H9 (cell line): ENCODE measurements around the gene TGOLN2. TPM values are rescaled to one million over a fixed set of nuclear protein-coding genes. Genes with fewer than 3 reads are reported as not detected.

Source experiments
- DNase-seq: peaks from one replicate; pipeline ENCODE4 v3.0.0-alpha.2; 2017
- H2AFZ ChIP-seq: one replicate; pipeline ENCODE4 v1.6.1; 2013; ENCODE audit warnings: mild to moderate bottlenecking, low read length, control low read depth, moderate library complexity
- H2AK5ac ChIP-seq: 2 replicates; pipeline ENCODE4 v1.6.1; 2013; ENCODE audit warnings: low read length, control low read depth, mixed read lengths; ENCODE audit not compliant: insufficient read length
- H2BK120ac ChIP-seq: one replicate; pipeline ENCODE4 v1.6.1; 2013; ENCODE audit warnings: low read depth, mild to moderate bottlenecking, low read length, control low read depth, inconsistent platforms; ENCODE audit not compliant: poor library complexity, severe bottlenecking
- H2BK12ac ChIP-seq: 2 replicates; pipeline ENCODE4 v1.6.1; 2013; ENCODE audit warnings: low read length, control low read depth, mixed read lengths, low read depth; ENCODE audit not compliant: insufficient read length
- H2BK15ac ChIP-seq: 2 replicates; pipeline ENCODE4 v1.6.1; 2013; ENCODE audit warnings: low read depth, low read length, control low read depth
- H2BK20ac ChIP-seq: one replicate; pipeline ENCODE4 v1.6.1; 2013; ENCODE audit warnings: low read depth, mild to moderate bottlenecking, low read length, control low read depth, inconsistent platforms; ENCODE audit not compliant: poor library complexity, severe bottlenecking
- H2BK5ac ChIP-seq: 2 replicates; pipeline ENCODE4 v1.6.1; 2013; ENCODE audit warnings: low read length, control low read depth, mixed read lengths; ENCODE audit not compliant: insufficient read length
- H3K14ac ChIP-seq: 2 replicates; pipeline ENCODE4 v1.6.1; 2013; ENCODE audit warnings: low read length, control low read depth; ENCODE audit not compliant: insufficient read depth
- H3K18ac ChIP-seq: 2 replicates; pipeline ENCODE4 v1.6.1; 2013; ENCODE audit warnings: low read depth, mild to moderate bottlenecking, mixed read lengths, low read length, control low read depth; ENCODE audit not compliant: insufficient read length
- H3K23ac ChIP-seq: 2 replicates; pipeline ENCODE4 v1.6.1; 2013; ENCODE audit warnings: low read length, control low read depth, mixed read lengths, low read depth; ENCODE audit not compliant: insufficient read length
- H3K23me2 ChIP-seq: 2 replicates; pipeline ENCODE4 v1.6.1; 2013; ENCODE audit warnings: low read depth, mild to moderate bottlenecking, mixed read lengths, low read length, control low read depth; ENCODE audit not compliant: insufficient read length, poor library complexity, severe bottlenecking
- H3K27ac ChIP-seq: 2 replicates; pipeline ENCODE4 v1.5.1; 2013; ENCODE audit warnings: low read length, control low read depth, mixed read lengths, low read depth; ENCODE audit not compliant: insufficient read length
- H3K27me3 ChIP-seq: 2 replicates; pipeline ENCODE4 v1.6.1; 2013; ENCODE audit warnings: low read length, control low read depth, inconsistent platforms; ENCODE audit not compliant: insufficient read depth
- H3K4ac ChIP-seq: 2 replicates; pipeline ENCODE4 v1.6.1; 2013; ENCODE audit warnings: low read depth, mild to moderate bottlenecking, control low read depth, inconsistent platforms, low read length, moderate library complexity
- H3K4me1 ChIP-seq: 2 replicates; pipeline ENCODE4 v1.6.1; 2013; ENCODE audit warnings: low read length, control low read depth, inconsistent platforms; ENCODE audit not compliant: insufficient read depth
- H3K4me2 ChIP-seq: 2 replicates; pipeline ENCODE4 v1.6.1; 2013; ENCODE audit warnings: low read length, control low read depth, mixed read lengths; ENCODE audit not compliant: insufficient read length, insufficient read depth
- H3K56ac ChIP-seq: 2 replicates; pipeline ENCODE4 v1.6.1; 2013; ENCODE audit warnings: low read depth, mild to moderate bottlenecking, mixed read lengths, low read length, control low read depth; ENCODE audit not compliant: insufficient read length
- H3K79me1 ChIP-seq: 2 replicates; pipeline ENCODE4 v1.6.1; 2013; ENCODE audit warnings: low read depth, mild to moderate bottlenecking, moderate library complexity, low read length, control low read depth, inconsistent platforms; ENCODE audit not compliant: insufficient read depth, poor library complexity, severe bottlenecking
- H3K79me2 ChIP-seq: 2 replicates; pipeline ENCODE4 v1.6.1; 2013; ENCODE audit warnings: low read length, control low read depth, inconsistent platforms; ENCODE audit not compliant: insufficient read depth
- H3K9ac ChIP-seq: 2 replicates; pipeline ENCODE4 v1.6.1; 2013; ENCODE audit warnings: low read length, control low read depth, mixed read lengths; ENCODE audit not compliant: insufficient read length; ENCODE audit errors: extremely low read depth
- H3K9me3 ChIP-seq: one replicate; pipeline ENCODE4 v1.6.1; 2013; ENCODE audit warnings: low read depth, low read length, inconsistent platforms; ENCODE audit not compliant: control insufficient read depth
- H3T11ph ChIP-seq: one replicate; pipeline ENCODE4 v1.6.1; 2013; ENCODE audit warnings: mild to moderate bottlenecking, low read length, control low read depth, inconsistent platforms
- H4K20me1 ChIP-seq: one replicate; pipeline ENCODE4 v1.6.1; 2013; ENCODE audit not compliant: control insufficient read depth, insufficient read length, insufficient read depth
- H4K5ac ChIP-seq: 2 replicates; pipeline ENCODE4 v1.6.1; 2013; ENCODE audit warnings: low read depth, mild to moderate bottlenecking, mixed read lengths, low read length, control low read depth; ENCODE audit not compliant: insufficient read length
- H4K8ac ChIP-seq: replicated peaks from 2 replicates; pipeline ENCODE4 v1.6.1; 2013; ENCODE audit warnings: low read length, control low read depth, mixed read lengths, low read depth; ENCODE audit not compliant: insufficient read length
- H4K91ac ChIP-seq: 2 replicates; pipeline ENCODE4 v1.6.1; 2013; ENCODE audit warnings: low read depth, mild to moderate bottlenecking, moderate library complexity, mixed read lengths, low read length, control low read depth; ENCODE audit not compliant: insufficient read length
- H3K27ac Mint-ChIP-seq, 3 experiments: 2 replicates in 2 of 3; 3 replicates in 1 of 3; pipeline ENCODE4 v1.8.0; 2020 to 2021; ENCODE audit warnings: mixed read lengths in 3 of 3, mild to moderate bottlenecking in 1 of 3, moderate library complexity in 1 of 3
- H3K27me3 Mint-ChIP-seq: 2 replicates; pipeline ENCODE4 v1.8.0; 2021; ENCODE audit warnings: low read depth, mild to moderate bottlenecking, moderate library complexity, mixed read lengths
- H3K36me3 Mint-ChIP-seq, 3 experiments: 2 replicates in 2 of 3; 3 replicates in 1 of 3; pipeline ENCODE4 v1.8.0; 2020 to 2021; ENCODE audit warnings: low read depth in 3 of 3, mixed read lengths in 3 of 3; ENCODE audit not compliant: insufficient read depth in 1 of 3
- H3K4me1 Mint-ChIP-seq, 2 experiments: 2 replicates each; pipeline ENCODE4 v1.8.0; 2020; ENCODE audit warnings: mixed read lengths in 2 of 2
- H3K4me3 Mint-ChIP-seq, 2 experiments: 2 replicates in 1 of 2; 3 replicates in 1 of 2; pipeline ENCODE4 v1.8.0; 2020 to 2021; ENCODE audit warnings: mild to moderate bottlenecking in 2 of 2, mixed read lengths in 2 of 2, moderate library complexity in 1 of 2
- H3K9me3 Mint-ChIP-seq, 2 experiments: 2 replicates in 1 of 2; 3 replicates in 1 of 2; pipeline ENCODE4 v1.8.0; 2020; ENCODE audit warnings: mild to moderate bottlenecking in 2 of 2, mixed read lengths in 2 of 2, moderate library complexity in 1 of 2
- CTCF ChIP-seq: fragments of 200-600 bp; sonication (generic); conservative IDR thresholded peaks from 3 replicates; pipeline ENCODE4 v1.8.0; 2021; ENCODE audit warnings: antibody characterized with exemption, mild to moderate bottlenecking
- WGBS: extraction: QIAGEN DNeasy Blood & Tissue Kit; methylation state at CpG from one replicate; pipeline ENCODE4 v1.1.7; 2013; ENCODE audit warnings: missing lambda C conversion rate, low lambda C conversion rate, mixed read lengths; ENCODE audit not compliant: insufficient read length; ENCODE audit errors: extremely low coverage; 5-methylcytosine and 5-hydroxymethylcytosine counted together
- total RNA-seq: library from RNA; stranded (reverse); gene quantifications from 2 replicates; pipeline ENCODE4 v1.2.1, GENCODE V29; 2021

The TGOLN2 gene
- total RNA-seq, 1 experiment from 2014 or later, result 47.8 TPM

GRCh38 chr2:85276571-85277118 lies 51.1 kb downstream of the TGOLN2 start:
- no peaks in the 10 kb centered on the region; the same call in 1 of the 2 replicates for H3K27me3 Mint-ChIP-seq
- H3K4me1 Mint-ChIP-seq, result peaks cover 53 to 57% of the 10 kb centered on the region in 2 experiments

More at GRCh38 chr2:85276571-85277118, 51.1 kb downstream of the TGOLN2 start:
- no peak overlapping the region for H3K4ac ChIP-seq
- H4K5ac ChIP-seq, result no peak overlapping the region
- no peak overlapping the region for H4K91ac ChIP-seq
- H3K14ac ChIP-seq, result no peak overlapping the region
- peaks cover 4% of the 10 kb centered on the region; the same call in 1 of the 2 replicates for H3K4me1 ChIP-seq
- H3K9ac ChIP-seq, result no peak overlapping the region
- H3K18ac ChIP-seq, result no peak overlapping the region
- no peak for DNase-seq
- no peak for TF ChIP-seq CTCF
- Mint-ChIP-seq H3K36me3 (peaks cover 4 to 15% (median 11%) of the 10 kb centered on the region in 3 experiments; a peak in 5 of 7 replicates), H3K4me3 (0 out of 5 replicates have a peak overlapping the region, but pooled peaks of 1 of the 2 experiments have one; percentile 1), H3K9me3 (no peaks in the 10 kb centered on the region), H3K27ac (peak overlapping the region; percentile 42 to 91 (median 50); a peak in 6 of 7 replicates)
- no peak overlapping the region for H2BK120ac ChIP-seq
- no CpG with 5 or more reads among the region's 14 CpGs for WGBS
- no peaks in the 10 kb centered on the region for H3K79me2 ChIP-seq
- no peak overlapping the region for H2BK12ac ChIP-seq
- H3K4me2 ChIP-seq, result no peak overlapping the region
- no peak overlapping the region for H2BK20ac ChIP-seq
- no peak overlapping the region for H3T11ph ChIP-seq
- H3K23ac ChIP-seq, result no peak overlapping the region
- H3K9me3 ChIP-seq, result no peaks in the 10 kb centered on the region
- no peaks in the 10 kb centered on the region for H4K20me1 ChIP-seq
- no peak overlapping the region for H2BK15ac ChIP-seq
- no peak overlapping the region for H2AFZ ChIP-seq
- no peak overlapping the region for H4K8ac ChIP-seq
- H3K79me1 ChIP-seq, result peaks cover 6% of the 10 kb centered on the region
- H3K27me3 ChIP-seq, result no peaks in the 10 kb centered on the region
- no peak overlapping the region for H3K56ac ChIP-seq
- no peaks in the 10 kb centered on the region for H3K23me2 ChIP-seq
- no peak overlapping the region for H2BK5ac ChIP-seq
- H3K27ac ChIP-seq, result no peak overlapping the region
- H2AK5ac ChIP-seq, result no peak overlapping the region
